GM19452 (cell line): ENCODE data around the gene TMEM240.
A peak's percentile ranks its signal among the peaks of the same experiment; 100 is the strongest.

Experiments used
- ATAC-seq: cut with Tn5 transposase; IDR thresholded peaks from one replicate; pipeline ENCODE4 v1.9.1; 2021; ENCODE audit not compliant: unreplicated experiment

TMEM240 gene

GRCh38 chr1:1540090-1540817 is at the start of gene TMEM240:
TMEM240 (minus strand) TSS chr1:1540624; CDS start chr1:1540346, 278 bp downstream.
- ATAC-seq = no peak

- no peak for ATAC-seq
Observed at GRCh38 chr1:1583347-1584010, 43.1 kb upstream of the TMEM240 start.

- ATAC-seq = no peak
Observed at GRCh38 chr1:1582585-1583346, 42.3 kb upstream of the TMEM240 start.

- ATAC-seq = no peak
Observed at GRCh38 chr1:1578371-1578940, 38.0 kb upstream of the TMEM240 start.

GRCh38 chr1:1577367-1578011 is 37.1 kb upstream of the TMEM240 start:
- no peak for ATAC-seq

GRCh38 chr1:1574721-1575537 is 34.5 kb upstream of the TMEM240 start, which contains the start of gene SSU72:
SSU72 (minus strand) TSS chr1:1574863; CDS start chr1:1574557, 306 bp downstream.
- ATAC-seq = peak; percentile 73

- ATAC-seq = peak; percentile 72
Observed at GRCh38 chr1:1573843-1574720, 33.7 kb upstream of the TMEM240 start.

GRCh38 chr1:1569341-1569740 is 28.9 kb upstream of the TMEM240 start:
- ATAC-seq = no peak

GRCh38 chr1:1567891-1568291 is 27.5 kb upstream of the TMEM240 start:
- no peak for ATAC-seq

- no peak for ATAC-seq
Observed at GRCh38 chr1:1567152-1567875, 26.9 kb upstream of the TMEM240 start.

- ATAC-seq = no peak
Observed at GRCh38 chr1:1565340-1565739, 24.9 kb upstream of the TMEM240 start.

- ATAC-seq = no peak
Observed at GRCh38 chr1:1564268-1564667, 23.8 kb upstream of the TMEM240 start.

GRCh38 chr1:1563688-1564087 is 23.3 kb upstream of the TMEM240 start:
- ATAC-seq = no peak

GRCh38 chr1:1562556-1563195 is 22.3 kb upstream of the TMEM240 start:
- ATAC-seq = no peak

- no peak for ATAC-seq
Observed at GRCh38 chr1:1561801-1562470, 21.5 kb upstream of the TMEM240 start.

- no peak for ATAC-seq
Observed at GRCh38 chr1:1560178-1560577, 19.8 kb upstream of the TMEM240 start.

- ATAC-seq = no peak
Observed at GRCh38 chr1:1559066-1559465, 18.6 kb upstream of the TMEM240 start.
